ENCODE results near the gene SYNDIG1.

Gene SYNDIG1

DNA sequence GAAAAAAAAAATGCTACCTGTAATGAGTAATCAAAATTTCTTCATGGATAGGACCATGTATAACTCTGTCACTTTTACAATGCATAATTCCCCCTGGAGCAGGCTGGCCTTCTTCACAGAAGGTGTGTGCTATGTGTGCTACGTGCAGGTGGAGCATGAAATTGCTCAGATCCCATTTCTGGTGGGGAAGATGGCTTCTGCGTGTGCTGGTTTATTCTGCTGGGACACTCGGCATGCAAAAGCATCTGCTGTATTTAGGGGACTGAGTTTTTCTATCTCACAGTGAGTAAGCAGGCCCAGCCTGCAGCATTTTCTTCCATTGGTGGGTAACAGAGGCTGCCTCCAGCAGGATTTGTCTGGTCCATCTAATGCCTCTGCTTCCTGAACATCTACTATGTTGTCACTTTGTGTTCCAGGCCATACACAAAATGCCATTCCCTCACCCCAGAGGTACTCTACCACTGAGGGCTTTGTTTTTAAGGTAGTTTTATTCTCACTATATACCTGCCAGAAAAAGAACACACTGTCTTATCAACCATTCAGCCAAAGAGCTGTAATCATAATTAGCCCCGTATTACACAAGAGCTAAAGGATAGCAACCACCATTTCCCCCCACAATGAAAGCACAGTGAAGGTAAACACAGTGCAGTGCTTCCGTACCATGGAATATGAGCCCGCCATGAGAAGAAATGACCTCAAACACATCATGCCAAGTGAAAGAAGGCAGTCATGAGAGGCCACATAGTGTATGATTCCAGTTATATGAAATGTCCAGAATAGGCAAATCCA, 62.4 kb downstream of the SYNDIG1 start:
- no peak overlapping the region for H3K4me3 ChIP-seq (ENCODE audit: low read depth, low read length)
- DNase-seq (ENCODE audit: low read depth), result no peak
- in situ Hi-C loops (cut with HindIII; ENCODE audit: low sequenced_read_pairs), result no loop called here
- TF ChIP-seq, protein P1, sequence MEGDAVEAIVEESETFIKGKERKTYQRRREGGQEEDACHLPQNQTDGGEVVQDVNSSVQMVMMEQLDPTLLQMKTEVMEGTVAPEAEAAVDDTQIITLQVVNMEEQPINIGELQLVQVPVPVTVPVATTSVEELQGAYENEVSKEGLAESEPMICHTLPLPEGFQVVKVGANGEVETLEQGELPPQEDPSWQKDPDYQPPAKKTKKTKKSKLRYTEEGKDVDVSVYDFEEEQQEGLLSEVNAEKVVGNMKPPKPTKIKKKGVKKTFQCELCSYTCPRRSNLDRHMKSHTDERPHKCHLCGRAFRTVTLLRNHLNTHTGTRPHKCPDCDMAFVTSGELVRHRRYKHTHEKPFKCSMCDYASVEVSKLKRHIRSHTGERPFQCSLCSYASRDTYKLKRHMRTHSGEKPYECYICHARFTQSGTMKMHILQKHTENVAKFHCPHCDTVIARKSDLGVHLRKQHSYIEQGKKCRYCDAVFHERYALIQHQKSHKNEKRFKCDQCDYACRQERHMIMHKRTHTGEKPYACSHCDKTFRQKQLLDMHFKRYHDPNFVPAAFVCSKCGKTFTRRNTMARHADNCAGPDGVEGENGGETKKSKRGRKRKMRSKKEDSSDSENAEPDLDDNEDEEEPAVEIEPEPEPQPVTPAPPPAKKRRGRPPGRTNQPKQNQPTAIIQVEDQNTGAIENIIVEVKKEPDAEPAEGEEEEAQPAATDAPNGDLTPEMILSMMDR (IDR thresholded peaks at IDR 0.05; ENCODE audit: low read depth, low read length, missing control alignments), result no peak

DNA sequence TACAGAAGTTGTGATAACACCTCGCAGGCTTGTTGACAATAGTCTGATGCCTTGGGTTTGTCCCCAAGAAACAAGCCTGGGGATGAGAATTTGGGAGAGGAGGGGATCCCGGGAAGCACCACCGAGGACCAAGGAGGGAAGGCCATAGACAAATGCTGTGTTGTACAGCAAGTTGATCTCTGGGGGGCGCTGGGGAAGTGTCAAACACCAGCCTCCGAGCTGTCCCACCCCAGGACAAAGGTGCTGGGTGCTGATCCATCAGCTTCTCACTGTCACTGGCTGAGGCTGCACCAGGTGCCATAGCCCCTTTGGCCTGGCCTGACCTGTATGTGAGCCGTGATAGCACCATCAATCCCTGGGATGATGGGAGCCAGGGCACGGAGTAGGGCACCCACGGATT, 64.0 kb downstream of the SYNDIG1 start:
- TF ChIP-seq, protein P1 (IDR thresholded peaks at IDR 0.05; ENCODE audit: low read depth, low read length, missing control alignments), result no peak
- DNase-seq (ENCODE audit: low read depth), result no peak
- H3K4me3 ChIP-seq (ENCODE audit: low read depth, low read length), result no peak overlapping the region
- in situ Hi-C loops (cut with HindIII; ENCODE audit: low sequenced_read_pairs), result no loop called here

DNA sequence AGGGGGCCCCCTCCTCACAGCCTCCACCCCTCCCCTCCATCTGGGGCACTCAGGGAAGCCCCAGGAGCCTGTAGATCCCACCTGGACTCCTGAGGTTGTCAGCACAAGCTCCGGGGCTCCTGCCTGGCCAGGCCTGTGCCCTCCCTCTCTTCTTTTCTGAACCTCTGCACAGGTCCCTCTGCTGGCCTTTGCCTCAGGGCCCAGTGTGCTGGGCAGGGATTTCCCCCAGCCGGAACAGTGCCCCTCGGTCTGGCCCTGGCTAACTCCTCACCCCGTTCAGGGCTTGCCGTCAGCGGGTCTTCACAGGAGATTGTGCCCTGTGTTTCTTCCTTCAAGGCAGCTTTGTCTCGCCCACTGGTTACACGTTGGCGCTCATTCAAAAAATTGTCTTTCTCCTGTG, 64.9 kb downstream of the SYNDIG1 start:
- TF ChIP-seq, protein P1 (IDR thresholded peaks at IDR 0.05; ENCODE audit: low read depth, low read length, missing control alignments), result no peak

DNA sequence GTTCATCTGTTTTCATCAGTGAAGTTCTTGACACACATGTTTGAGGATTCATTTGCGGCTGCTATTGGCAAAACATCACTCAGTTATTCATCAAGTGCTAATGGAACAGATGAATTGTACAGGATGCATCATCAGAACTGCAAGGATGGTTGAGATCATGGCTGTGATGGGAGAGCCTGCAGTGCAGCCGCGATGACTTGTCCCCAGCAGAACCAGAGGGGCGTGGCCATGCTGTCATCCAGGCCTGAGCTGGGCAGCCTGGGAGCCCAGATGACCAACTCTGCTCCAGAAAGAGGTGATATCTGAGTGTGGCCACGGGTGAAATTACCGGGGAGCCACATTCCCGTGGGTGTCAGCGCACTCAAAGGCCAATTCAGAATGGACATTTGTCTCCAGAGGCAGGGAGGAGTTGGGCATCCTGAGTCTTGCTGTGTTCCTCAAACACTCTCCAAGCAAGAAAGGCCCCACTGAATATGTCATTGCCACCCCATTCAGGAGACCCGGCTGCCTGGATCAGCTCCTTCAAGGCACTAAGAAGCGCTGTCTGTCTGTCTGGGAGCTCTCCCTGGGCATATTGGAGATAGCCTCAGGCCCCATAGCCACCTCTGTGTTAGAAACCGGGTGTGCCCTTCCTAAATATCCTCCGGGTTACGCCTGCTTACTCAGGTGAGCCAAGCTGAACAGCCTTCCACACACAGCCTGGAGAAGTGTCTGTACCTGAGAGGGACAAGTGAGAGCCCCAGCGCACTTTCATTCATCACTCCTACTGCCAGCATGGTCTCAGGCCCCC, 66.7 kb downstream of the SYNDIG1 start:
- no peak overlapping the region for H3K4me3 ChIP-seq (ENCODE audit: low read depth, low read length)
- TF ChIP-seq, protein P1 (IDR thresholded peaks at IDR 0.05; ENCODE audit: low read depth, low read length, missing control alignments), result no peak
- no peak for DNase-seq (ENCODE audit: low read depth)
- in situ Hi-C loops (cut with HindIII; ENCODE audit: low sequenced_read_pairs), result no loop called here

More for the DNA sequence above, 64.9 kb downstream of the SYNDIG1 start:
- in situ Hi-C loops (cut with HindIII; ENCODE audit: low sequenced_read_pairs), result no loop called here
- no peak for DNase-seq (ENCODE audit: low read depth)
- no peak overlapping the region for H3K4me3 ChIP-seq (ENCODE audit: low read depth, low read length)

DNA sequence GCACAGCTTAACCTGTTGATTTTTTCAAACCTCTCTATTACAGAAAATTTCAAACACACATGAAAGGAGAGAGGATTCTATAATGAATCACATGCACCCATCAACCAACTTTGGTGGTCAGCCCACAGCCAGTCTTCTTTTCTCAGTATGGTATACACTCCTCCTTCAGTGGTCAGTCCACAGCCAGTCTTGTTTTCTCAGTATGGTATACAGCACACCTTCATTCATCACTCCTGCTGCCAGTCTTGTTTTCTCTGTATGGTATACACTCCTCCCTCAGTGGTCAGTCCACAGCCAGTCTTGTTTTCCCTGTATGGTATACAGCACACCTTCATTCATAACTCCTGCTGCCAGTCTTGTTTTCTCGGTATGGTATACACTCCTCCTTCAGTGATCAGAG, 67.8 kb downstream of the SYNDIG1 start:
- TF ChIP-seq, protein P1 (IDR thresholded peaks at IDR 0.05; ENCODE audit: low read depth, low read length, missing control alignments), result no peak
- no peak for DNase-seq (ENCODE audit: low read depth)
- in situ Hi-C loops (cut with HindIII; ENCODE audit: low sequenced_read_pairs), result no loop called here

DNA sequence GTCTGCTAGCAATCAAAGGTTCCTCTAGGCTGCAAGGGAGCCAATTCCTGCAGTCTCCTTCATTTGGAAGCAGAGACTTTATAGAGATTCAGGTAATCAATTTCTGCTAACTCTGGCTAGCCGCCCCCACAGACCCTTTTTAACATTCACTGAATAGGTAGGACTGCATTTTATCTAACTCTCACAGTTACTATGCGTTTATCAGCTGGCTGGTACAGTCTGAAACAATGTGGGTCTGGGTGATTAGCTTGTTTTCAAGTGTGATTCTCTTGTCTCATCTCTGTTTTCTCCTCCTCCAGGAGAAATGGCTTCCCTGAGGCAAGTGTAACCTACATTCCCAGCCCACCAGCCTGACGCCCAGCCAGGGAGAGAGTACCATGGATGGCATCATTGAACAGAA, 73.3 kb downstream of the SYNDIG1 start:
- no peak for DNase-seq (ENCODE audit: low read depth)
- TF ChIP-seq, protein P1 (IDR thresholded peaks at IDR 0.05; ENCODE audit: low read depth, low read length, missing control alignments), result no peak
- in situ Hi-C loops (cut with HindIII; ENCODE audit: low sequenced_read_pairs), result no loop called here
- no peak overlapping the region for H3K4me3 ChIP-seq (ENCODE audit: low read depth, low read length)

More for the DNA sequence above, 67.8 kb downstream of the SYNDIG1 start:
- H3K4me3 ChIP-seq (ENCODE audit: low read depth, low read length), result no peak overlapping the region

Data from astrocyte of the cerebellum (primary cell).